ENCODE results near the gene CD300LF.
A peak's percentile ranks its signal among the peaks of the same experiment; 100 is the strongest.

Gene CD300LF

DNA sequence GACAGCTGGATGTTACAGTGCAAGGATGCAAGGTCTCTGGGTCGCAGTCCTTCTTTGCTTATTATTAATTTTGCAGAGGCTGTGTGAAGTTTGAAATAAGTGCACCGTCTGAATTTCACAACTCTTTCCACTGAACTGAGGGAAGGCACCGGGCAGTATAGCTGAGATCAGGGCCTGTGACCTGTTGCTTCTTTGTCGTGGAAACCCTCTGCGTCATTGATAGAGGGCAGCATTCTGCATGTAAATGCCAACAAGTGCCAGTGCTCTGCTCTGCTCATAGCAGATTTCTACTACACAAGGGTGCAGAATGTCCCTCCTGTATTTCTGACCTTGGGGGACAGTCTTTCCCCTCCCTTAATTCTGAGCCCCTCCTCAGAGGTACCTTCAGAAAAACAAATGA is 26.0 kb downstream of the CD300LF start:
- no peak for DNase-seq
- no peak for ATAC-seq

DNA sequence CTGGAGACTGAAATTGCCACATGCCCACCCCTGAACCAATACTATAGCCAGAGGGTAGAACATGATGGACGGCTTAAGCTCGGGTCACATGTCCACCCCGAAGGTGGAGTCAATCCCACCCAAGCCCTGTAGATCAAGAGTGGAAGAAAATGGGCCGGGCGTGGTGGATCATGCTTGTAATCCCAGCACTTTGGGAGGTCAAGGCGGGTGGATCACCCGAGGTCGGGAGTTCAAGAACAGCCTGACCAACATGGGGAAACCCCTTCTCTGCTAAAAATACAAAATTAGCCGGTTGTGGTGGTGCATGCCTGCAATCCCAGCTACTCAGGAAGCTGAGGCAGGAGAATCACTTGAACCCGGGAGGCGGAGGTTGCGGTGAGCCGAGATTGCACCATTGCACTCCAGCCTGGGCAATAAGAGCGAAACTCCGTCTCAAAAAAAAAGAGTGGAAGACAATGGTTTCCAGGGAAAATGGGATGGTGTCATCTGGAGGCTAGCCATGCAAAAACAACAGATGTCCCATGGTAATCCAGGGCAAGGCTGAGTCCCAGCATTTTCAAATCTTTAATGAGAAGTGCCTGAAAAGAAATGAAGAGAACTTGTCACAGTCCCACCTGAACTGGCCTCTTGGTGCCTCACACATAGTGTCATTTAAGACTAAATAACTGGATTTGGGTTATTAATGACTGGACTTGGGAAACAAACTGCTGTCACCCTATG is 30.1 kb downstream of the CD300LF start:
- no peak for DNase-seq
- no peak for ATAC-seq

DNA sequence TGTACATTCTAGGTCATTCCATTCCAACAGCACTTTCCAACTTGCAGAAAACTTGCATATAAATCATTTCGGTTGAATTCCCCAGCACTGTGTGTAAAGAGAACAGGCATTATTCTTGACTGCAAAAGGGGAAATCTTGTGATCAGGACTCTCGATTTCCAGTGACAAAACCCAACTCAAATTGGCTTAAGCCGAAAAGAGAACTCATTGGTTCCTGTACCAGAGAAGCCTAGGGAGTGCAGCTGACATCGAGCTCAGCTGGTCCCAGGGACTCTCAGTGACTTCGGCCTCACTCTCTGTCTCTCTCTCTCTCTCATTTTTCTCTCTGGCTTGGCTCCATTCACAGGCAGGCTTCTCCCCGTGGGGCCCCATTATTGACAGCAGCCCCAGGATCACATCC is 30.7 kb downstream of the CD300LF start:
- no peak for ATAC-seq
- DNase-seq, result no peak

GRCh38 chr17:74680941-74681340 is 31.8 kb downstream of the CD300LF start:
- ATAC-seq (no peak), DNase-seq (no peak)

DNA sequence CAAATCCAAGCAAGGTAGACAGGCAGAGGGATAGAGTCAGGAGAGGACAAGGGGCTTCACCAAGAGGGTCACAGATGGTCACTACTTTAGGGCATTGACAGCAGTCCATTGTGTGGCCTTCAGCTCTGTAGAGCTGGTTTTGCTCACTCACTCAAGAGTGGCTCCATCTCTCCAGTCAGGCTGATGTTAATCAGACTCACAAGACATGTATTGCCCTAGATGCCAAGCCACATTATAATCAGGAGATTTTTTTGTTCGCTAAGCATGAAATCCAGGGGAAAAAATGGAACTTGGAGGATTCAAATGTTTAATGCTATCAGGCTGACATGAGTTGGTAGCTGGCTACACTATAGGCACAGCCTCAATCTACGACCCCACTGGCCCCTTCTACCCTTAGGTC is 32.5 kb downstream of the CD300LF start:
- no peak for DNase-seq
- no peak for ATAC-seq

GRCh38 chr17:74679374-74679773 is 33.3 kb downstream of the CD300LF start:
- DNase-seq (no peak), ATAC-seq (no peak)

GRCh38 chr17:74678541-74678940 is 34.2 kb downstream of the CD300LF start:
- no peak for DNase-seq
- no peak for ATAC-seq

DNA sequence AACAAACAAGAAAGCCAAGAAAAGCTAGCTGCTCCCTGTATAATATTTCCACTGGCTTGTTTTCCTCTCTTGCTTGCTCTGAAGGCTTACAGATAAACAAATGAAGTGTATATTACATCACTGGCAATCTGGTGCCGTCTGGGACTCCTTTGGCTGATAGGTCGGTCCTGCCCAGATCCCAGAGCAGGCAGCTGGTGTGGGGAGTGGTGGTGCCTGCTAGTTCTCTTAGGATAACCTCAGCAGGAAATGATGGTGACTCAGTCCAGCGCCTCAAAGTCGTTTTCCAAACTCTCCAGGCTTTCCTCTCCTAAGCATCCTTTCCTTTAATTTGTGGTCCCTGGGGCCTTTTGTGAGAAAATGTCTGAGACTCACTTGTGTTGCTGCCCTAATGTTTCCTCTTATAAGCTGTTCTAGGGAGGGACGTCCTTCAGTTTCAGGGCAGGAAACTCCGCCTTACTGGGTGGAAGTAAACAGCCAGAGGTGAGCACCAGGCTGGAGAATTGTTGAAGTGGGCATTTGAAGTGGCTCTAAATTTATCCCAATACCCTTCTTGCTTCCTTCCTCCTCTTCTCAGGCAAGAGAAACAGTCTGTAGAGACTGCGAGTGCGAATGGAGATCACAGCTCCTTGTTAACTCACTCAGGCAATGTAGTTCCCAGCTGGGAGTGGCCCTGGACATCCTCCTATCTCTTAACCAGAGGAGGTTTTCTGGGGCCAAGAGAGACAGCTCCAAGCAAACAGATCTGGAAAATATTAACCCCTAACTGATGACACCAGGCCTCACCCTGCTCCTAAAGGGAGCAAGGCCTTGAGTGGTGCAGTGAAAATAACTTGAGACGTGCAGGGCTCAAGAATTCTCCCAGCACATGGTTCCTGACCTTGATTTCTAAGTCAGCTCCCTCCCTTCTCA is 34.9 kb downstream of the CD300LF start:
- ATAC-seq, result no peak
- no peak for DNase-seq

DNA sequence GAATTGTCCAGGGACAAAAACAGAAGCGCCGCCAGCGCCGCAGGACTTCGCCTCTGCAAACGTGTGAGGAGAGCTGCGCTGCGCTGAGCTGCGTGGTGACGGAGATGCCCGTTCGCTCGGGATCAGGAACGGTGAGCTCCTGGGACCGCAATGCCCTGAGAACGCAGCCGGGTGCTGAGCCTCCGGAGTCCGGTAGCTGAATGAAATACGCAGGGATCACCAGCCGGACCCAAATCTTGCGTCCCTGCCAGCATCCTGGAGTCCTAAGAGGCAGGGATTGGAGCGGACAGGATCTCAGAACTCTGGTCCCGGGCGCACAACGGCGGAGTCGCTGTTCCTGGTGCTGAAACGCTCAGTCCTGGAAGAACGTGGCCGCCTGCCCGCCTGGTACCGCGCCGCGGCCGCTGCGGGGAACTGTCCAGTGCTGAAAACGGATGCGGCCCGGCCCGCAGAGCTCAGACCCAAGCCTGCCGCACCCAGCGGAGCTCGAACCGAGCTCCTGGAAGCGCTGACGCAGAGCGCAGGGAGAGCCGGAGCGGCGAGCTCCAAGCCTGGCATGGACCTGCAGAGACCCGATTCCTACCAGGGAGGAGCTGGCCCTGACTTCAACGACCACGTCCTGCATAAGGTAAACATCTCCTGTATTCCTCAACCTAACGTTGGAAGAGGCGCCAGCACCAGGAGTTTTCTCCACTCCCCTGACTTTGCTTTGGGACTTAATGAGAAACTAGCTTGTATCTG is 41.5 kb downstream of the CD300LF start:
- ATAC-seq (peak; percentile 78), DNase-seq (peak; percentile 78)

DNA sequence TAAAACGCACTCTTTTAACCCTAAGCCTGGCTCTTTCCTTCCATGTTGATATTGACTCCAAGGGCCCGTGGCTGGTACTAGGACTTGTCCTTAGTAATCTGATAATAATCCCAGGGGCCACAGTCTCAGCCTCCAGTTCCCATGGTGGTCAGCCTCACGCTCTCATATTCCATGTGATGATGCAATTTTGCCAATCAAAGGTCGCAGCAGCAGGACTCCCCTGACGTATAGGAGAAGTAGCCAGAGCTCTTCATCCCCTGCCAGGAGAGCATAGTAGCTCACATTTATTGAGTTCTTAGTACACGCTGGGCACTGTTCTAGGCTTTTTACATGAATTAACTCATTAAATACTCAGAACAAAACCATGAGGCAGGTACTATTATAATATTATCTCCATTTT is 42.4 kb downstream of the CD300LF start:
- DNase-seq, result no peak
- ATAC-seq, result no peak

- DNase-seq, result no peak
- ATAC-seq, result no peak
Observed at GRCh38 chr17:74663561-74663960, 49.2 kb downstream of the CD300LF start.

GRCh38 chr17:74659889-74660288 is 52.8 kb downstream of the CD300LF start:
- ATAC-seq (no peak), DNase-seq (no peak)

DNA sequence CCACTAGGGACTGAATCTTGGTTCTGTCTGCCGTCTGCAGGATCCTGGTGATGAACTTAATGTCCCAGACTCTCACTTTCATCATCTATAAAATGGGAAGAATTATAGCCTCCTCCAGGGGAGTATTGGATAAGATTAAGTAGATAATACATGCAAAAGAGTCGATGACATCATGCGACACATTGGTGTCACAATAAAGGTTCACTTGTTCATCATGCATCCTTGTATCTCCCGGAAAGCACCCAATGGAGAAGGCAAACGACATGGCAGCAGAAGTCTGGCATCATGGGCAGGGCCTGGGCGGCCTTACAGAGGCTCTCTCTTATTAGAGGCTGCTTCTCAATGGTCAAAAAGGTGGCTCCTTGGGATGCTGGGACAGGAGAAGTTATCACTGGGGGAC is 54.1 kb downstream of the CD300LF start:
- ATAC-seq (no peak), DNase-seq (no peak)

DNA sequence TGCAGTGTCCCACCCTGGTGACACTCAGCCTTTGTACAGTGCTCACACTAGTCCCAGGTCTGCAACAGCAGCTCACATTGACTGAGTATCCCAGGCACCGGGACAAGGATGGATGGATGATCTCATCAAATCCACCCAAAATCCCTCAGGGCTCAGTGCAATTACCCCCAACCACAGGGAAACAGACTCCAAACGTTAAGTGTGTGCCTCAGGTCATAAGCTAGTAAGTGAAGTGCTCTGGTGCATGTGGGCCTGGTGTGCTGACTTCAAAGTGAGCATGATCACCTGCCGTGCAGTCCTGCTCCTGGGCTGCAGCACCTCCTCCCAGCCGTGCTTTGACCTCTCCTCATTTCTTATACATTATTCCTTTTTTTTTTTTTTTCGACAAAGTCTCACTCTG is 58.0 kb downstream of the CD300LF start:
- ATAC-seq, result no peak
- no peak for DNase-seq

- DNase-seq (no peak), ATAC-seq (no peak)
Observed at GRCh38 chr17:74652020-74652419, 60.7 kb downstream of the CD300LF start.

DNA sequence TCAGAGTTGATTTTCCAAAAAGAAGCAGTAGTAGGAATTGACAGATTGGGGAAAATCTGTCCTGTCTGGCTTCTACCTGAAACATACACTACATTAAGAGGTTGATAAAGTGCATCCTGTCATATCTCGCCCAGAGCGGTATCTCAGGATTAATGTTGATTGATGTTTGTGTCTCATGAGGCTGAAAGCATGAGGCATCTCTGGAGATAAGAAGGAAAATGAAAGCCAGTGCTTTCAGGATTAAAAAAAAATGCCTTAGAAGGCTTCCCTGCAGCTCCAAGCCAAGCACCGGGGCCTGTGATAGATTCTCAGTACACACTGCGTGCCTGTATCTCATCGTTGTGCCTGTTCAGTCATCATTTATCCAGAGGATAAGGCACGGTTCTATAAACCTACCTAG is 62.8 kb downstream of the CD300LF start:
- ATAC-seq (no peak), DNase-seq (no peak)

DNA sequence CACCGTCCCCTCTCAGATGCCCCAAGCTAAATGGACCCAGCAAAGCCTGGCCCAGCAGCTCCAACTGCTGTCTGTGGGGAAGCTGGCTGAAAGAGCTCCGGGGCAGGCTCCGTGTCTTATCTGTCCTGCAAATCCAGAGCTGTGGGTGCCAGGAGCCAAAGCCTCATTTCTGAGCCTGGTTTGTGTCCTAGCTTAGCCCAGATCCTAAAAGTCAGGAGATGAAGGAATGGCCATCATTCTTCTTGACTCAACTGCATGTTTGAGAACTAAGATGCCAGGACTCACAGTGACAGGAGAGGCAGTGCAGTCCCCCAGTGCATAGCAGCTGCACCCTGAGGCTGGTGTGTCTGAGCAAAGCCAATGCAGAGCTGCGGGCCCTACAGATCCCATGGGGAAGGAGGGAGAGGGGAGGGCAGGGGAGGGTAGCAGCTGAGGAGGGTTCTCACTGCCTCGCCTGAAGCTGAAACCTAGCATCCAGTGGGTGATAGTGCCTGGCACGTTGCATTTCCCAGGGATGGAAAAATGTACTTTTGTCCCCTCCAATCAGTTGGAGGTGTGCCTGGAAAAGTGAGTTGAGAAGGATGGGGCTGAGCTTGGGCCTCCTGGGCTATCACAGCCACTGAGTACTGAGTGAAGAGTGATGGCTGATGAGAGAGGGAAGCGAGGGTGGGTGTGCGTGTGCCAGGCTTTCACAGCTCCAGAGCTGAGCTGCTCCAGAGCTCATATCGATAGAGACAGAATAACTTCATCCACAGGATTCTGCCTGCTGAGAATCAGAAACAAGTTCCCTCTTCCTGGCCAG is 64.7 kb downstream of the CD300LF start:
- no peak for DNase-seq
- no peak for ATAC-seq

DNA sequence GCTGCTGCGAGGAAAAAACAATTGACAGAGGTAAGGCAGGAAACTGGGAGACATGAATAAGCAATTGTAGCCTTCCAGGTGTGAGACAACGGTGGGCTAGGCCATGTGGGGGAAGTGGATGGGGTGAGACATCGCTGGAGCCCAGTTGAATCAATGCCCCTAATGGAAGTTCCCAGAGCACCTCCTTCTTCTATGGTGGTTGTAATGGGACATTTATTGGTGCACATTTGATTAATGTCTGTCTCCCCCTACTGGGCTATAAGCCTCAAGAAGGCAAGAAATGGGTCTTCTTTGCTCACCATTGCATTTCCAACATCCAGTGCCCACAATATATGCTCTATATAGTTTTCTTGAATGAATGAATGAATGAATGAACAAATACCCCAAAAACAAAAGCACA is 66.5 kb downstream of the CD300LF start:
- ATAC-seq (peak; percentile 32), DNase-seq (no peak)

DNA sequence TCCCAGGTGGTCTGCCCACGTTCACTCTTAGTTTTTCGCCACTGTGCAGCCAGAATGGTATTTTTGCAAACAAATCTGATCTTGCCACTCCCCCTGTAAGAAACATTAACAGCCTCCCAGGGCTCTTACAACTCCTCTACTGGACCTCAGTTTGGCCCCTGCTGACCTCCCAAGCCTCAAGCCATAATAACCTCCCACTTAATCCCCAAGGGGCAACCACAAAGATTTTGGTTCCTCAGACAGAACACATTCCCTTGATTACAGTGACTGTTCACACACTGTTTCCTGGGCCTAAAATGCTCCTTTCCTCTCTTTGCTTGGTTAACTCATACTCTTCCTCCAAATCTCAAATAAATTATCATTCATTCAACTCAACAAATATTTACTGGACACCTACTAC is 67.7 kb downstream of the CD300LF start:
- DNase-seq, result no peak
- no peak for ATAC-seq

DNA sequence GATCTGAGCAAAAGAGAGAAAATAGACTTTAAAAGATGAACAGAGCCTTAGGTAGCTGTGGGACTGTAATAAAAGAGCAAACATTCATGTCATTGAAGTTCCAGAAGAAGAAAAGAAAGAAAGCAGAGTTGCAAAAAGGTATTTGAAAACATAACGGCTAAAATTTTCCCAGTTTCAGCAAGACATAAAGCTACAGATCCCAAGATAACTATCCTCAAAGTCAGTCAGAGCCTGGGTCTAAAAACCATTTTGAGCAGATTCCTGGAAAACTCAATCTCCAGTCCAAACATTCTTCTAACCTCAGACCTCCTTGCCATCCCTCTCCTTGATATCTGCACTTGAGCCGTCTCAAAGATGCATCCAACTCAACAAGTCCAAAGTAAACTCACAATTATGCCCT is 68.3 kb downstream of the CD300LF start:
- DNase-seq (no peak), ATAC-seq (no peak)
